OCI-LY7 (cell line): ENCODE results near the gene CHD3. TPM values are rescaled to one million over a fixed set of nuclear protein-coding genes. Genes with fewer than 3 reads are reported as not detected.

Source experiments
- BruUV-seq: library from RNA; stranded (reverse); fragments of 400-500 nt; replicated peaks from 2 replicates; lab custom pipeline; 2021; lab: Mats Ljungman, UMichigan
- CTCF ChIA-PET: fragments of 300-600 bp; sonication (Branson Sonifier 250); formaldehyde crosslinking; loops from one replicate; lab custom pipeline; 2022; ENCODE audit warnings: antibody characterized with exemption; ENCODE audit not compliant: unreplicated experiment; lab: Charles Lee
- POLR2A ChIA-PET: fragments of 300-600 bp; sonication (Branson Sonifier 250); formaldehyde crosslinking; loops from one replicate; lab custom pipeline; 2022; ENCODE audit warnings: antibody characterized with exemption; lab: Charles Lee
- DNase-seq: peaks from one replicate; pipeline ENCODE4 v3.0.0-alpha.2; 2015; ENCODE audit warnings: low spot score
- H2AFZ ChIP-seq: fragments of 200-600 bp; sonication (generic), shearing (Covaris generic); 2 replicates; pipeline ENCODE4 v1.6.1; 2014; ENCODE audit warnings: mild to moderate bottlenecking, antibody characterized with exemption, low read length, moderate library complexity
- H3K27ac ChIP-seq: fragments of 200-600 bp; sonication (generic); 2 replicates; pipeline ENCODE4 v1.5.1; 2014; ENCODE audit warnings: mixed run types, low read depth, mild to moderate bottlenecking, moderate library complexity, low read length, inconsistent platforms; ENCODE audit not compliant: poor library complexity, severe bottlenecking
- H3K36me3 ChIP-seq: fragments of 200-600 bp; sonication (generic); 2 replicates; pipeline ENCODE4 v1.6.1; 2014; ENCODE audit warnings: mild to moderate bottlenecking, antibody characterized with exemption, low read length, moderate library complexity, mixed read lengths; ENCODE audit not compliant: insufficient read depth
- H3K4me1 ChIP-seq: fragments of 200-600 bp; sonication (generic); 2 replicates; pipeline ENCODE4 v1.5.1; 2014; ENCODE audit warnings: mild to moderate bottlenecking, low read length; ENCODE audit not compliant: insufficient read depth, poor library complexity, severe bottlenecking
- H3K4me2 ChIP-seq: fragments of 200-600 bp; sonication (generic); 2 replicates; pipeline ENCODE4 v1.6.1; 2014; ENCODE audit warnings: mild to moderate bottlenecking, low read length
- H3K4me3 ChIP-seq: fragments of 200-600 bp; sonication (generic); 2 replicates; pipeline ENCODE4 v1.5.1; 2014; ENCODE audit warnings: mild to moderate bottlenecking, low read depth, low read length; ENCODE audit not compliant: poor library complexity, severe bottlenecking
- H3K79me2 ChIP-seq: fragments of 200-600 bp; sonication (generic); 2 replicates; pipeline ENCODE4 v1.6.1; 2016; ENCODE audit warnings: low read depth, mild to moderate bottlenecking, low read length, moderate library complexity, mixed read lengths; ENCODE audit not compliant: insufficient read depth
- H3K9me2 ChIP-seq: fragments of 200-600 bp; sonication (generic); 2 replicates; pipeline ENCODE4 v1.6.1; 2016; ENCODE audit warnings: mild to moderate bottlenecking, low read length, mixed read lengths; ENCODE audit not compliant: insufficient read depth
- H3K9me3 ChIP-seq: fragments of 200-600 bp; sonication (generic); 2 replicates; pipeline ENCODE4 v1.6.1; 2014; ENCODE audit warnings: mild to moderate bottlenecking, mixed run types, low read length, mixed read lengths
- H4K20me1 ChIP-seq: fragments of 200-600 bp; sonication (generic); 2 replicates; pipeline ENCODE4 v1.6.1; 2014; ENCODE audit warnings: mild to moderate bottlenecking, antibody characterized with exemption, low read length, moderate library complexity, mixed read lengths; ENCODE audit not compliant: insufficient read depth
- CTCF ChIP-seq: fragments of 200-600 bp; sonication (generic); conservative IDR thresholded peaks from 2 replicates; pipeline ENCODE4 v1.5.1; 2014; ENCODE audit warnings: mild to moderate bottlenecking, antibody characterized with exemption, low read length, moderate library complexity, mixed read lengths
- EZH2phosphoT487 ChIP-seq: fragments of 200-600 bp; sonication (generic); IDR thresholded peaks from 2 replicates; pipeline ENCODE4 v1.6.1; 2018; ENCODE audit warnings: low read depth, borderline replicate concordance, mild to moderate bottlenecking, mixed run types, antibody characterized with exemption, low read length, moderate library complexity, mixed read lengths
- intact Hi-C: fragments of 100-400 bp; cut with micrococcal nuclease; formaldehyde crosslinking; loops from one replicate; pipeline ENCODE4 v1.10.0; 2022; ENCODE audit not compliant: unreplicated experiment
- total RNA-seq, 2 experiments: library from RNA; depleted of rRNA in 1 of 2; stranded (reverse); fragments of >200 nt in 1 of 2; shearing (Covaris generic) in 1 of 2; gene quantifications; 2 replicates each; pipeline ENCODE4 v1.2.3, GENCODE V29; 2014 to 2022

The CHD3 gene
- total RNA-seq, 2 experiments from 2014 or later, result 42.5 to 126 TPM

- intact Hi-C loops, result no loop called here
- Histone ChIP-seq H2AFZ (no peak overlapping the region), H3K4me3 (no peak overlapping the region), H3K9me3 (no peaks in the 10 kb centered on the region), H4K20me1 (no peaks in the 10 kb centered on the region), H3K4me2 (no peak overlapping the region), H3K27ac (no peak overlapping the region), H3K36me3 (peaks cover 94% of the 10 kb centered on the region), H3K79me2 (no peaks in the 10 kb centered on the region), H3K4me1 (peaks cover 20% of the 10 kb centered on the region), H3K9me2 (no peaks in the 10 kb centered on the region)
- no peak for TF ChIP-seq CTCF
- no peak for TF ChIP-seq EZH2phosphoT487
- BruUV-seq, result no TSS peak
- ChIA-PET CTCF (no interaction called here), POLR2A (no interaction called here)
- DNase-seq, result no peak
Measured at GRCh38 chr17:7909089-7909488, 20.5 kb downstream of the CHD3 start.

- intact Hi-C loops, result loop anchor here (5.0 kb wide), 1 partner anchor 147 kb away; no protein-coding TSS in a partner anchor
- peaks cover 32% of the 10 kb centered on the region for H3K4me1 ChIP-seq
- POLR2A ChIA-PET, result no interaction called here
Measured at GRCh38 chr17:7910281-7910680, 21.7 kb downstream of the CHD3 start.

More at GRCh38 chr17:7910281-7910680, 21.7 kb downstream of the CHD3 start:
- H3K9me3 ChIP-seq, result no peaks in the 10 kb centered on the region
- TF ChIP-seq EZH2phosphoT487 (no peak), CTCF (no peak)
- no peak for DNase-seq
- no peaks in the 10 kb centered on the region for H4K20me1 ChIP-seq
- no peak overlapping the region for H2AFZ ChIP-seq
- no peak overlapping the region for H3K4me3 ChIP-seq
- CTCF ChIA-PET, result no interaction called here
- no TSS peak for BruUV-seq
- H3K9me2 ChIP-seq, result no peaks in the 10 kb centered on the region
- H3K4me2 ChIP-seq, result no peak overlapping the region
- H3K79me2 ChIP-seq, result no peaks in the 10 kb centered on the region
- peaks cover 84% of the 10 kb centered on the region for H3K36me3 ChIP-seq
- H3K27ac ChIP-seq, result no peak overlapping the region
